ENCODE measurements around the gene C11orf24.

GRCh38 chr11:68214173-68215086, 57.3 kb downstream of the C11orf24 start:
- TF ChIP-seq HDAC6 (IDR thresholded peaks at IDR 0.05; ENCODE audit: low read depth, low read length) (no peak), ZNF274 (IDR thresholded peaks at IDR 0.05; ENCODE audit: borderline replicate concordance, extremely low read depth, low read length) (no peak), NRF1 (IDR thresholded peaks at IDR 0.05; ENCODE audit: low read depth, low read length) (no peak), POLR2AphosphoS5 (IDR thresholded peaks at IDR 0.05; ENCODE audit: low read depth, low read length) (no peak), EZH2 (IDR thresholded peaks at IDR 0.05; ENCODE audit: low read depth, low read length, severe bottlenecking) (no peak), GABPA (IDR thresholded peaks at IDR 0.05; ENCODE audit: borderline replicate concordance, insufficient read depth, low read length) (no peak), RBBP5 (IDR thresholded peaks at IDR 0.05; ENCODE audit: borderline replicate concordance, low read depth, low read length) (no peak)
- TF ChIP-seq, protein P1, sequence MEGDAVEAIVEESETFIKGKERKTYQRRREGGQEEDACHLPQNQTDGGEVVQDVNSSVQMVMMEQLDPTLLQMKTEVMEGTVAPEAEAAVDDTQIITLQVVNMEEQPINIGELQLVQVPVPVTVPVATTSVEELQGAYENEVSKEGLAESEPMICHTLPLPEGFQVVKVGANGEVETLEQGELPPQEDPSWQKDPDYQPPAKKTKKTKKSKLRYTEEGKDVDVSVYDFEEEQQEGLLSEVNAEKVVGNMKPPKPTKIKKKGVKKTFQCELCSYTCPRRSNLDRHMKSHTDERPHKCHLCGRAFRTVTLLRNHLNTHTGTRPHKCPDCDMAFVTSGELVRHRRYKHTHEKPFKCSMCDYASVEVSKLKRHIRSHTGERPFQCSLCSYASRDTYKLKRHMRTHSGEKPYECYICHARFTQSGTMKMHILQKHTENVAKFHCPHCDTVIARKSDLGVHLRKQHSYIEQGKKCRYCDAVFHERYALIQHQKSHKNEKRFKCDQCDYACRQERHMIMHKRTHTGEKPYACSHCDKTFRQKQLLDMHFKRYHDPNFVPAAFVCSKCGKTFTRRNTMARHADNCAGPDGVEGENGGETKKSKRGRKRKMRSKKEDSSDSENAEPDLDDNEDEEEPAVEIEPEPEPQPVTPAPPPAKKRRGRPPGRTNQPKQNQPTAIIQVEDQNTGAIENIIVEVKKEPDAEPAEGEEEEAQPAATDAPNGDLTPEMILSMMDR (IDR thresholded peaks at IDR 0.05; ENCODE audit: control extremely low read depth in 1 of 3, insufficient read depth in 1 of 3, low read depth in 1 of 3, low read length in 3 of 3), result no peak
